Hematopoietic multipotent progenitor cell treated with erythropoietin and hydrocortisone succinate and interleukin-3 and kit ligand, for 8 days (in vitro differentiated cells): ENCODE data around the gene AMY1C.
"Not testable (repeated sequence)": the region's sequence is repeated elsewhere in the genome, so short reads cannot be mapped to it uniquely, and the experiment has no call there.

ENCODE experiments used
- DNase-seq: peaks from one replicate; pipeline ENCODE4 v3.0.0-alpha.2; 2015

Gene AMY1C

GRCh38 chr1:103749598-103749997, at the start of gene AMY1C:
Gene AMY1C, plus strand, starts transcription at chr1:103749898. Its CDS starts 572 bp downstream, at chr1:103750470.
- DNase-seq, result not testable (repeated sequence)

- not testable (repeated sequence) for DNase-seq
These were observed 49.0 kb upstream of the AMY1C start for GRCh38 chr1:103700669-103701068.

GRCh38 chr1:103701256-103701655, 48.4 kb upstream of the AMY1C start:
- not testable (repeated sequence) for DNase-seq

GRCh38 chr1:103707670-103708069, 42.0 kb upstream of the AMY1C start:
- not testable (repeated sequence) for DNase-seq

GRCh38 chr1:103710381-103710780, 39.3 kb upstream of the AMY1C start:
- not testable (repeated sequence) for DNase-seq

- DNase-seq, result not testable (repeated sequence)
These were observed 32.3 kb upstream of the AMY1C start for GRCh38 chr1:103717404-103717803.

GRCh38 chr1:103721473-103721872, 28.2 kb upstream of the AMY1C start:
- not testable (repeated sequence) for DNase-seq

GRCh38 chr1:103735334-103735733, 14.4 kb upstream of the AMY1C start:
- not testable (repeated sequence) for DNase-seq

- not testable (repeated sequence) for DNase-seq
These were observed 11.7 kb upstream of the AMY1C start for GRCh38 chr1:103738031-103738430.

GRCh38 chr1:103744449-103744848, 5.2 kb upstream of the AMY1C start:
- DNase-seq, result not testable (repeated sequence)

- not testable (repeated sequence) for DNase-seq
These were observed 4.7 kb upstream of the AMY1C start for GRCh38 chr1:103745040-103745439.

GRCh38 chr1:103748273-103748672, 1.4 kb upstream of the AMY1C start:
- not testable (repeated sequence) for DNase-seq

- DNase-seq, result no peak
These were observed 12.2 kb downstream of the AMY1C start for GRCh38 chr1:103761896-103762295.

GRCh38 chr1:103779932-103780331, 30.2 kb downstream of the AMY1C start:
- no peak for DNase-seq

- no peak for DNase-seq
These were observed 34.3 kb downstream of the AMY1C start for GRCh38 chr1:103783944-103784377.

GRCh38 chr1:103788377-103788776, 38.7 kb downstream of the AMY1C start:
- peak; percentile 4 for DNase-seq

- no peak for DNase-seq
These were observed 40.5 kb downstream of the AMY1C start for GRCh38 chr1:103790172-103790571.
